ENCODE measurements around the gene SLC48A1.

The SLC48A1 gene

GRCh38 chr12:47731723-47732122 is 41.3 kb upstream of the SLC48A1 start:
- DNase-seq = no peak
- no peak overlapping the region for H3K4me3 Mint-ChIP-seq
- peaks cover 57% of the 10 kb centered on the region for H3K4me1 Mint-ChIP-seq
- H3K27ac Mint-ChIP-seq = no peak overlapping the region
- TF ChIP-seq, protein P1, sequence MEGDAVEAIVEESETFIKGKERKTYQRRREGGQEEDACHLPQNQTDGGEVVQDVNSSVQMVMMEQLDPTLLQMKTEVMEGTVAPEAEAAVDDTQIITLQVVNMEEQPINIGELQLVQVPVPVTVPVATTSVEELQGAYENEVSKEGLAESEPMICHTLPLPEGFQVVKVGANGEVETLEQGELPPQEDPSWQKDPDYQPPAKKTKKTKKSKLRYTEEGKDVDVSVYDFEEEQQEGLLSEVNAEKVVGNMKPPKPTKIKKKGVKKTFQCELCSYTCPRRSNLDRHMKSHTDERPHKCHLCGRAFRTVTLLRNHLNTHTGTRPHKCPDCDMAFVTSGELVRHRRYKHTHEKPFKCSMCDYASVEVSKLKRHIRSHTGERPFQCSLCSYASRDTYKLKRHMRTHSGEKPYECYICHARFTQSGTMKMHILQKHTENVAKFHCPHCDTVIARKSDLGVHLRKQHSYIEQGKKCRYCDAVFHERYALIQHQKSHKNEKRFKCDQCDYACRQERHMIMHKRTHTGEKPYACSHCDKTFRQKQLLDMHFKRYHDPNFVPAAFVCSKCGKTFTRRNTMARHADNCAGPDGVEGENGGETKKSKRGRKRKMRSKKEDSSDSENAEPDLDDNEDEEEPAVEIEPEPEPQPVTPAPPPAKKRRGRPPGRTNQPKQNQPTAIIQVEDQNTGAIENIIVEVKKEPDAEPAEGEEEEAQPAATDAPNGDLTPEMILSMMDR (IDR thresholded peaks at IDR 0.05) = no peak
- peaks cover 3% of the 10 kb centered on the region for H3K27me3 Mint-ChIP-seq (ENCODE audit: low read depth, poor library complexity)
- H3K36me3 Mint-ChIP-seq (ENCODE audit: low read depth) = no peaks in the 10 kb centered on the region
- H3K9me3 Mint-ChIP-seq = no peaks in the 10 kb centered on the region

DNA sequence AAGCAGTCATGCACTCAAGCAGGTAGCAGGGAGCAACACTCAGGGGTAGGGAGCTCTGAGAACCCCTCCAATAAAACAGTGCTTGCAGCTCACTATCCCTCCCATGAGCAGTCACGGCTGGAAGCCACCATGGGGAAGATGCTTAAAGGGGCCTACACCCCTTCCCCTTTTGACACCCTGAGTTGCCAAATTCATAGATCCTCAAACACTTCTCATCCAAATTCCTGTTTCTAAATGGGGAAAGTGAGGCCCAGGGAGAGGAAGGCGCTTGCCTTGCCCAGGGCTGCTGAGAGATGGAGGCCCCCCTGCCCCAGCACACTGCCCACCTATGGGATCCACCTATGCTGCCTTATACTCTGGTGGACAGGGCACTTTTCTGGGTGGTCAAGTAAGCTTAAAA is 40.5 kb upstream of the SLC48A1 start:
- no peaks in the 10 kb centered on the region for H3K36me3 Mint-ChIP-seq (ENCODE audit: low read depth)
- H3K27me3 Mint-ChIP-seq (ENCODE audit: low read depth, poor library complexity) = no peaks in the 10 kb centered on the region
- no peak for DNase-seq
- TF ChIP-seq, protein P1 (IDR thresholded peaks at IDR 0.05) = no peak
- H3K27ac Mint-ChIP-seq = no peak overlapping the region
- peaks cover 65% of the 10 kb centered on the region for H3K4me1 Mint-ChIP-seq
- H3K4me3 Mint-ChIP-seq = no peak overlapping the region
- H3K9me3 Mint-ChIP-seq = no peaks in the 10 kb centered on the region

- Mint-ChIP-seq H3K4me1 (peaks cover 65% of the 10 kb centered on the region), H3K4me3 (no peak overlapping the region), H3K36me3 (ENCODE audit: low read depth) (no peaks in the 10 kb centered on the region), H3K27ac (no peak overlapping the region), H3K27me3 (ENCODE audit: low read depth, poor library complexity) (no peaks in the 10 kb centered on the region), H3K9me3 (no peaks in the 10 kb centered on the region)
- TF ChIP-seq, protein P1 (IDR thresholded peaks at IDR 0.05) = no peak
- DNase-seq = no peak
Measured at GRCh38 chr12:47733142-47733541, 39.9 kb upstream of the SLC48A1 start.

- H3K9me3 Mint-ChIP-seq = no peaks in the 10 kb centered on the region
- no peaks in the 10 kb centered on the region for H3K36me3 Mint-ChIP-seq (ENCODE audit: low read depth)
- TF ChIP-seq, protein P1 (IDR thresholded peaks at IDR 0.05) = no peak
- H3K4me3 Mint-ChIP-seq = no peak overlapping the region
- peaks cover 73% of the 10 kb centered on the region for H3K4me1 Mint-ChIP-seq
- no peak for DNase-seq
- no peaks in the 10 kb centered on the region for H3K27me3 Mint-ChIP-seq (ENCODE audit: low read depth, poor library complexity)
- peak overlapping the region; percentile 77 for H3K27ac Mint-ChIP-seq
Measured at GRCh38 chr12:47734725-47735480, 38.1 kb upstream of the SLC48A1 start.

DNA sequence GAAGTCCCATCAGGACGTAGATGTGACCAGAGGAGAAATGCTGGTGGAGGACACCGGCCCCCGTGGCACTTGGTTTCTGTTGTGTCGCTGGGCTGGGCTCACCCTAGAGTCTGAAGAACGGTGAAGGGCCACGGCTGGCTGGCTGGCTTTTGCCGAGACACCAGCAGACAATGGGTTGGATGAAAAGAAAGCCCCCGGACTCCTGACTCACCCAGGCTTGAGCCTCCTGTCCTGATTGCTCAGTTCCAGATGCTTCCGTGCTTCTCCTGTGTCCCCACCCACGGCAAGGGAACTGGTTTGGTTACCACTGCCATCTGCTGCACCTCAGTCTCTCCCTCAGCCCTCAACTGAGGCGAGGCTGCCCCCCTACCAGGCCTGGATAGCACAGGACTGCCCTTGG is 37.4 kb upstream of the SLC48A1 start:
- Mint-ChIP-seq H3K9me3 (no peaks in the 10 kb centered on the region), H3K4me3 (no peak overlapping the region), H3K36me3 (ENCODE audit: low read depth) (no peaks in the 10 kb centered on the region), H3K4me1 (peaks cover 71% of the 10 kb centered on the region), H3K27ac (peak overlapping the region; percentile 83), H3K27me3 (ENCODE audit: low read depth, poor library complexity) (no peaks in the 10 kb centered on the region)
- DNase-seq = no peak
- TF ChIP-seq, protein P1 (IDR thresholded peaks at IDR 0.05) = no peak

DNA sequence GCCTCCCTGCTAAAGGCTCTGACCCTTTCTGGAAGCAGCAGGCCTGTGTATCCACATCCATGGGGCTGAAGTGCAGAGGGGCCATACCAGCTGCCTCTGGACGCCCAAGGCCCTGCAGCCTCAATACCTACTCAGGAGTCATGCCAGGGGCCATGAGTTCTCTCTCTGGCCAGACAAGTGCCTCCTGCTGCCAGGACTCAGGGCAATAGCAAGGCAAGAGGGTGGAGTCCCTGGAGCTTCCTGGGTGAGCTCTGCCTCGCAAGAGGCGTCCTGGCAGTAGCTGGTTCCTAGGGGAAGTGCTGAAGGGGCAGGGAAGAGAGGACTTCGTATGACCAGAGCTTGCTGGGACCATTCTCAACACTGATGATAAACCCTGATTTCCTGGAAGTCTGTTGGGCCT is 36.8 kb upstream of the SLC48A1 start:
- Mint-ChIP-seq H3K36me3 (ENCODE audit: low read depth) (no peaks in the 10 kb centered on the region), H3K27me3 (ENCODE audit: low read depth, poor library complexity) (no peaks in the 10 kb centered on the region), H3K9me3 (no peaks in the 10 kb centered on the region), H3K27ac (peak overlapping the region; percentile 83), H3K4me1 (peaks cover 74% of the 10 kb centered on the region), H3K4me3 (no peak overlapping the region)
- TF ChIP-seq, protein P1 (IDR thresholded peaks at IDR 0.05) = no peak
- no peak for DNase-seq

Data from nephron progenitor cell (in vitro differentiated cells).